ENCODE measurements around the gene BMPR2. TPM values are rescaled to one million over a fixed set of nuclear protein-coding genes. Genes with fewer than 3 reads are reported as not detected.

BMPR2 gene
- total RNA-seq, 3 donors from 2014 or later = 48.8 to 70.4 (median 63.2) TPM

GRCh38 chr2:202406445-202406978 lies 30.4 kb downstream of the BMPR2 start:
- TF ChIP-seq CTCF (IDR thresholded peaks at IDR 0.05) = no peak
- TF ChIP-seq POLR2A (IDR thresholded peaks at IDR 0.05) = no peak
- no peak for TF ChIP-seq POLR2AphosphoS5 (IDR thresholded peaks at IDR 0.05)
- H3K4me1 ChIP-seq = no peaks in the 10 kb centered on the region
- H3K27me3 ChIP-seq = no peaks in the 10 kb centered on the region
- no peak overlapping the region for H3K27ac ChIP-seq
- intact Hi-C loops (cut with DNase I; ENCODE audit: low total_unique reads) = no loop called here
- no peaks in the 10 kb centered on the region for H3K9me3 ChIP-seq
- H3K4me3 ChIP-seq = no peak overlapping the region
- H3K36me3 ChIP-seq = no peaks in the 10 kb centered on the region
- no peak for DNase-seq (ENCODE audit: low spot score in 2 of 2)

GRCh38 chr2:202408546-202409140 lies 32.5 kb downstream of the BMPR2 start:
- no peaks in the 10 kb centered on the region for H3K27me3 ChIP-seq
- no peaks in the 10 kb centered on the region for H3K4me1 ChIP-seq
- H3K9me3 ChIP-seq = no peaks in the 10 kb centered on the region
- no peak overlapping the region for H3K4me3 ChIP-seq
- intact Hi-C loops (cut with DNase I; ENCODE audit: low total_unique reads) = no loop called here
- no peaks in the 10 kb centered on the region for H3K36me3 ChIP-seq
- no peak for TF ChIP-seq POLR2AphosphoS5 (IDR thresholded peaks at IDR 0.05)
- no peak for TF ChIP-seq CTCF (IDR thresholded peaks at IDR 0.05)
- no peak for TF ChIP-seq POLR2A (IDR thresholded peaks at IDR 0.05)
- H3K27ac ChIP-seq = no peak overlapping the region
- no peak for DNase-seq (ENCODE audit: low spot score in 2 of 2)

GRCh38 chr2:202410092-202410491 lies 34.0 kb downstream of the BMPR2 start:
- no peaks in the 10 kb centered on the region for H3K4me1 ChIP-seq
- no peaks in the 10 kb centered on the region for H3K27me3 ChIP-seq
- H3K9me3 ChIP-seq = no peaks in the 10 kb centered on the region
- H3K36me3 ChIP-seq = no peaks in the 10 kb centered on the region
- TF ChIP-seq CTCF (IDR thresholded peaks at IDR 0.05) (no peak), POLR2A (IDR thresholded peaks at IDR 0.05) (no peak), POLR2AphosphoS5 (IDR thresholded peaks at IDR 0.05) (no peak)
- DNase-seq (ENCODE audit: low spot score in 2 of 2) = no peak
- no peak overlapping the region for H3K27ac ChIP-seq
- intact Hi-C loops (cut with DNase I; ENCODE audit: low total_unique reads) = no loop called here
- H3K4me3 ChIP-seq = no peak overlapping the region

- Histone ChIP-seq H3K36me3 (no peaks in the 10 kb centered on the region), H3K9me3 (no peaks in the 10 kb centered on the region), H3K27ac (no peak overlapping the region), H3K4me3 (no peak overlapping the region), H3K27me3 (no peaks in the 10 kb centered on the region), H3K4me1 (no peaks in the 10 kb centered on the region)
- TF ChIP-seq POLR2AphosphoS5 (IDR thresholded peaks at IDR 0.05) (no peak), CTCF (IDR thresholded peaks at IDR 0.05) (no peak), POLR2A (IDR thresholded peaks at IDR 0.05) (no peak)
- intact Hi-C loops (cut with DNase I; ENCODE audit: low total_unique reads) = no loop called here
- no peak for DNase-seq (ENCODE audit: low spot score in 2 of 2)
Measured at GRCh38 chr2:202411097-202411496, 35.0 kb downstream of the BMPR2 start.

- H3K4me1 ChIP-seq = no peaks in the 10 kb centered on the region
- intact Hi-C loops (cut with DNase I; ENCODE audit: low total_unique reads) = no loop called here
Measured at GRCh38 chr2:202418027-202418426, 41.9 kb downstream of the BMPR2 start.

More at GRCh38 chr2:202418027-202418426, 41.9 kb downstream of the BMPR2 start:
- Histone ChIP-seq H3K4me3 (no peak overlapping the region), H3K27ac (no peak overlapping the region), H3K36me3 (no peaks in the 10 kb centered on the region), H3K9me3 (no peaks in the 10 kb centered on the region), H3K27me3 (no peaks in the 10 kb centered on the region)
- TF ChIP-seq CTCF (IDR thresholded peaks at IDR 0.05) = no peak
- TF ChIP-seq POLR2AphosphoS5 (IDR thresholded peaks at IDR 0.05) = no peak
- DNase-seq (ENCODE audit: low spot score in 2 of 2) = no peak

Measured in breast epithelium (tissue), 4 donors.